ENCODE data around the gene BRD1.
"Not testable (repeated sequence)": the region's sequence is repeated elsewhere in the genome, so short reads cannot be mapped to it uniquely, and the experiment has no call there.

The BRD1 gene

GRCh38 chr22:49853981-49854831, 26.5 kb upstream of the BRD1 start:
- no peak for DNase-seq (ENCODE audit: low read depth in 2 of 2)

GRCh38 chr22:49852898-49853894, 25.5 kb upstream of the BRD1 start, which contains the start of gene ZBED4:
Gene ZBED4, plus strand, starts transcription at chr22:49853844. Its CDS starts 29,819 bp downstream, at chr22:49883663.
- DNase-seq (ENCODE audit: low read depth in 2 of 2): peak; percentile 91 to 99

GRCh38 chr22:49852568-49852897, 24.9 kb upstream of the BRD1 start:
- not testable (repeated sequence) for DNase-seq (ENCODE audit: low read depth in 2 of 2)

- no peak for DNase-seq (ENCODE audit: low read depth in 2 of 2)
These were observed 23.5 kb upstream of the BRD1 start for GRCh38 chr22:49850959-49851802.

- DNase-seq (ENCODE audit: low read depth in 2 of 2): no peak
These were observed 22.6 kb upstream of the BRD1 start for GRCh38 chr22:49850021-49850911.

- DNase-seq (ENCODE audit: low read depth in 2 of 2): no peak
These were observed 21.7 kb upstream of the BRD1 start for GRCh38 chr22:49849161-49850020.

GRCh38 chr22:49848690-49849160, 21.1 kb upstream of the BRD1 start:
- DNase-seq (ENCODE audit: low read depth in 2 of 2): no peak

GRCh38 chr22:49847751-49848689, 20.3 kb upstream of the BRD1 start:
- DNase-seq (ENCODE audit: low read depth in 2 of 2): no peak

- DNase-seq (ENCODE audit: low read depth in 2 of 2): no peak
These were observed 18.2 kb upstream of the BRD1 start for GRCh38 chr22:49845666-49846459.

GRCh38 chr22:49845241-49845640, 17.6 kb upstream of the BRD1 start:
- no peak for DNase-seq (ENCODE audit: low read depth in 2 of 2)

GRCh38 chr22:49838771-49839717, 11.4 kb upstream of the BRD1 start:
- DNase-seq (ENCODE audit: low read depth in 2 of 2): peak; percentile 77 to 85

- DNase-seq (ENCODE audit: low read depth in 2 of 2): no peak
These were observed 5.8 kb upstream of the BRD1 start for GRCh38 chr22:49833340-49834007.

- DNase-seq (ENCODE audit: low read depth in 2 of 2): no peak
These were observed 1.6 kb upstream of the BRD1 start for GRCh38 chr22:49829044-49829853.

GRCh38 chr22:49828599-49828965, 909 bp upstream of the BRD1 start:
- no peak for DNase-seq (ENCODE audit: low read depth in 2 of 2)

- no peak for DNase-seq (ENCODE audit: low read depth in 2 of 2)
These were observed 311 bp downstream of the BRD1 start for GRCh38 chr22:49827271-49827852.

Data from stimulated activated CD8-positive, alpha-beta memory T cell treated with anti-CD3 and anti-CD28 coated beads, Interleukin-15, amount 100 ng/mL, for 4 hours (primary cell).